Chondrocyte (in vitro differentiated cells): ENCODE data around the gene TARP.

Experiments
- DNase-seq: peaks from one replicate; pipeline ENCODE4 v3.0.0; 2021; ENCODE audit warnings: mixed read lengths, low spot score
- H3K27ac Mint-ChIP-seq: one replicate; pipeline ENCODE4 v1.8.0; 2021; ENCODE audit warnings: mild to moderate bottlenecking, moderate library complexity, mixed read lengths; ENCODE audit not compliant: unreplicated experiment
- H3K27me3 Mint-ChIP-seq: 2 replicates; pipeline ENCODE4 v1.8.0; 2021; ENCODE audit warnings: low read depth, mixed read lengths
- H3K36me3 Mint-ChIP-seq: 2 replicates; pipeline ENCODE4 v1.8.0; 2021; ENCODE audit warnings: low read depth, mixed read lengths
- H3K4me1 Mint-ChIP-seq: 2 replicates; pipeline ENCODE4 v1.8.0; 2021; ENCODE audit warnings: low read depth, mild to moderate bottlenecking, mixed read lengths
- H3K4me3 Mint-ChIP-seq: one replicate; pipeline ENCODE4 v1.8.0; 2021; ENCODE audit warnings: mild to moderate bottlenecking, moderate library complexity, mixed read lengths; ENCODE audit not compliant: unreplicated experiment
- H3K9me3 Mint-ChIP-seq: 2 replicates; pipeline ENCODE4 v1.8.0; 2021; ENCODE audit warnings: low read depth, mixed read lengths
- TF ChIP-seq, protein P1 (sequence below): fragments of 200-600 bp; sonication (generic); IDR thresholded peaks from 2 replicates; pipeline ENCODE4 v1.5.0; 2021; ENCODE audit warnings: antibody characterized with exemption, mild to moderate bottlenecking, moderate library complexity

The TARP gene

DNA sequence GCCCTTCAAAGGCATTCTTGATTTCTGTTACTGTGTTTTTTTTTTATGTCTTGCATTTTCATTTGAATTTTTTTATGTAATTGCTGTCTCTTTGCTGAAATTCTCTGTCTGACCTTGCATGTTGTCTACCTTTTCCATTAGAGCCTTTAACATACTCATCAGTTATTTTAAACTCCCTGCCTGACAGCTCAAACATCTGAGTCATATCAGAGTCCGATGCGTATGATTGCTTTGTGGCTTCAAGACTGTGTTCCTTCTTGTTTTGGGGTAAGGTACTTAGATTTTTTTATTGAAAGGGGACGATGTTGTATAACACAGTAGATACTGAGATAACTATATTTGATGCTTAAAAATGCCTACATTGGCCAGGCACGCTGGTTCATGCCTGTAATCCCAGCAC is 9.7 kb upstream of the TARP start:
- H3K4me3 Mint-ChIP-seq = no peak overlapping the region
- no peaks in the 10 kb centered on the region for H3K36me3 Mint-ChIP-seq
- DNase-seq = no peak
- TF ChIP-seq, protein P1, sequence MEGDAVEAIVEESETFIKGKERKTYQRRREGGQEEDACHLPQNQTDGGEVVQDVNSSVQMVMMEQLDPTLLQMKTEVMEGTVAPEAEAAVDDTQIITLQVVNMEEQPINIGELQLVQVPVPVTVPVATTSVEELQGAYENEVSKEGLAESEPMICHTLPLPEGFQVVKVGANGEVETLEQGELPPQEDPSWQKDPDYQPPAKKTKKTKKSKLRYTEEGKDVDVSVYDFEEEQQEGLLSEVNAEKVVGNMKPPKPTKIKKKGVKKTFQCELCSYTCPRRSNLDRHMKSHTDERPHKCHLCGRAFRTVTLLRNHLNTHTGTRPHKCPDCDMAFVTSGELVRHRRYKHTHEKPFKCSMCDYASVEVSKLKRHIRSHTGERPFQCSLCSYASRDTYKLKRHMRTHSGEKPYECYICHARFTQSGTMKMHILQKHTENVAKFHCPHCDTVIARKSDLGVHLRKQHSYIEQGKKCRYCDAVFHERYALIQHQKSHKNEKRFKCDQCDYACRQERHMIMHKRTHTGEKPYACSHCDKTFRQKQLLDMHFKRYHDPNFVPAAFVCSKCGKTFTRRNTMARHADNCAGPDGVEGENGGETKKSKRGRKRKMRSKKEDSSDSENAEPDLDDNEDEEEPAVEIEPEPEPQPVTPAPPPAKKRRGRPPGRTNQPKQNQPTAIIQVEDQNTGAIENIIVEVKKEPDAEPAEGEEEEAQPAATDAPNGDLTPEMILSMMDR = no peak
- H3K27me3 Mint-ChIP-seq = peaks cover 19% of the 10 kb centered on the region
- no peak overlapping the region for H3K27ac Mint-ChIP-seq
- no peaks in the 10 kb centered on the region for H3K9me3 Mint-ChIP-seq
- no peaks in the 10 kb centered on the region for H3K4me1 Mint-ChIP-seq

DNA sequence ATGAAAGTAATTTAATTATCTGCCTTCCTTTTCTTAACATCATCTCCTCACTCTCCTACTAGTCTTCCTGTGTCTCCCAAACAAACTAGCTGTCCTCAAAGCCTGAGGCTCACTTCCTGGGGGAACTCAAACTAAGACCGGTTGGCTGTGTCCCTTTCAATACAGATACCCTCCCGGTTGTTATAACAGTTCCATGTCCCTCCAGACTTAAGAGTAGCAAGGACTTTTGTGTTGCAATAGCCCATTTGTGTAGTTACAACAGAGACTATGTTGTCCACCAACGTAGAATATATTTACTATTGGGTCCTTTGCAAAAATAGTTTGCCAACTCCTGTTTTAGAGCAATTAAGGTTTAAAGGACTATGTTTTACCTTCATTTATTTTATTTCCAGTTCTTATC is 8.6 kb upstream of the TARP start:
- H3K27ac Mint-ChIP-seq = no peak overlapping the region
- DNase-seq = no peak
- no peaks in the 10 kb centered on the region for H3K4me1 Mint-ChIP-seq
- TF ChIP-seq, protein P1 = no peak
- no peaks in the 10 kb centered on the region for H3K9me3 Mint-ChIP-seq
- H3K4me3 Mint-ChIP-seq = no peak overlapping the region
- H3K27me3 Mint-ChIP-seq = peaks cover 19% of the 10 kb centered on the region
- H3K36me3 Mint-ChIP-seq = no peaks in the 10 kb centered on the region

DNA sequence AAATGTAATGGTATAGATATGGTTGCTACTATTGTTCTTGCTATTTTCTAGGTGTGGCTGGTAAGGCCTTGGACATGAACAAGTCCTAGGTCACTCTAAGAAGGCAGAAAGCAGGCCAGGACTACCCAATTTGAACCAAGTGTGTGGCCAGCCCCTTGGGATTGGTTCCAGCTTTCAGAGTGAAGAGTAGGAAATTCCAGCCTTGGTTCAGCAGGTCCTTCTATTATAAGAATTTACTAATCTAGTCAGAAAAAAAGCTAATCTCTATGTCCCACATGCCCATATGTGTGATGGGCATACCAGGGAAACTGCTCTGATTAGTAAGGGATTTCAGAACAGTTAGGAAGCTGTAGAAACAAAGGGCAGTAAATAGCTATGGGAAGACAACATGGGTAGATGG is 7.8 kb upstream of the TARP start:
- H3K4me1 Mint-ChIP-seq = no peaks in the 10 kb centered on the region
- no peak overlapping the region for H3K4me3 Mint-ChIP-seq
- H3K27me3 Mint-ChIP-seq = peaks cover 15% of the 10 kb centered on the region
- no peak overlapping the region for H3K27ac Mint-ChIP-seq
- TF ChIP-seq, protein P1 = no peak
- no peaks in the 10 kb centered on the region for H3K9me3 Mint-ChIP-seq
- DNase-seq = no peak
- H3K36me3 Mint-ChIP-seq = no peaks in the 10 kb centered on the region

DNA sequence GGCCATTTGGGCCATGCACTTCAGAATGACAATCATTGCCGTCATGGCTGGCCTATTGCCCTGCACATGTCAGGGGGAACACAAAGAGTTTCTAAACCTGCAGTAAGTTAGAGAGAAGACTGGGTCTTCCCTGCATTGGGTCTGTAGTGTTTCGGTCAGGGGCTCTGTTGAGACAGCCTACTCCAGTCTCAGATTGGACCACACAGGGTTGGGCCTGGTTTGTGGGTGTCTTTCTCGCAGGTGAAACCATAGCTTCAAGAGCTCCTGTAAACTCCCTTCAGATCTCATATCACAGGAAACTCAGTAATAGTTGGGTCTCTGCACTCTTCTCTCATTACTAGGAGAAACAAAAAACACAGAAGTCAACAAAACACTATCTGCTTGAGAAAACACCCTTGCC is 7.3 kb upstream of the TARP start:
- DNase-seq = no peak
- Mint-ChIP-seq H3K27me3 (peaks cover 12% of the 10 kb centered on the region), H3K4me1 (no peaks in the 10 kb centered on the region), H3K27ac (no peak overlapping the region), H3K36me3 (no peaks in the 10 kb centered on the region), H3K9me3 (no peaks in the 10 kb centered on the region), H3K4me3 (no peak overlapping the region)
- TF ChIP-seq, protein P1 = no peak

DNA sequence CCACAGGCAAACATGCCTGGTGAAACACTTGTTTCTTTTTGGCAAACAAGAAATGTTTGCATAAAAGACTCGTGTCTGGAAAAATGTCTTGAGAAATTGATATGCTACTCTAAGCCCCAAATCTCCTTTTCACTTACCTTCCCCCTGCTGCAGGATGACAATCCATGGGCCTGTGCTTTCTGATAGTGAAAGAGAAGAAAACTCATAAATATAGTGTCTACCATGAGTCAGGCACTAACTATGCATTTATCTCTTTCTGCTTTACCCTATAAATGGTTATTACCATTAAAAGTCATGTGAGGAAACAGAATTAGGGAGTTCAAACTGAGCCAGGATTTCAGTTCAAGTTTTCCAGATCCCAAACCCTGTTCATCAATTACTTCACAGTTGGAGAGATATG is 6.6 kb upstream of the TARP start:
- Mint-ChIP-seq H3K4me3 (no peak overlapping the region), H3K4me1 (no peaks in the 10 kb centered on the region), H3K27ac (no peak overlapping the region), H3K36me3 (no peaks in the 10 kb centered on the region), H3K27me3 (peaks cover 12% of the 10 kb centered on the region), H3K9me3 (no peaks in the 10 kb centered on the region)
- no peak for DNase-seq
- TF ChIP-seq, protein P1 = no peak
